HTR-8/SVneo (cell line): ENCODE measurements around the gene PNLIPRP1.

Source experiments
- DNase-seq: peaks from one replicate; pipeline ENCODE4 v3.0.0; 2011; ENCODE audit warnings: low spot score, mixed read lengths; ENCODE audit not compliant: insufficient read length
- FAIRE-seq: peaks from 2 replicates; lab custom pipeline; 2011; peaks lifted over from hg19 to GRCh38; lab: Jason Lieb, UNC

Gene PNLIPRP1

DNA sequence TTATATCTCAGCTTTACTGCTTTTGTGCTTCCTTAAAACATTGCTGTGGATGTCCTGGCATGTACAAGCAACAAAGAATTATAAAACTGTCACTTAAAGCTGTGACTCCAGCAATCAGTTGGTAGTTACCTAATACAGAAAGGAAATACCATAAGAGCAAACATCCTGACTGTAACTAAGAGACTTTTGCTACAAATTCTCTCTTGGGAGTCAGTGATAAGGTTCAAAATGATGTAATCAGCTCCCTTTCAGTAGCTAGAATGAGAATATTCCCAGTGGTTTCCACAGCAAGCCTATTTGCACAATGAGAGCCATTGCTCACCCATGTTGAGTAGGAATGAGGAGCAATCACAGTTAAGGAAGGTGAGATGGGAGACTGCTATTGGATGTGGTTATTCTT is 7.6 kb downstream of the PNLIPRP1 start:
- FAIRE-seq (no peak), DNase-seq (no peak)

DNA sequence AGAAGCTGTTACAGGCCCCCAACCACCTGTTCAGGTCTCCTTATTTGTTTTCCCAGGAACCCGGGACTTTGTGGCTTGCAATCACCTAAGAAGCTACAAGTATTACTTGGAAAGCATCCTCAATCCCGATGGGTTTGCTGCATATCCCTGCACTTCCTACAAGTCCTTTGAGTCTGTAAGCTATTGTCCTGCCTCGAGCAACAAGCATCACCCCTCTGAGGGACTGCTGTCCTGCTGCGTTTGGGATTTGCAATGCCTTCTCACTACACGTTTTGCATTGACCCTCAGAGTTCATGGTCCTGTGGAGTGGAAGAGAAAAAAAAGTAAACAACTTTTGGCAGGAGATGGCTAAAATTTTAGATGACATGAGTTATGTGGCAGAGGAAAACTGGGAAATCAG is 9.2 kb downstream of the PNLIPRP1 start:
- FAIRE-seq (no peak), DNase-seq (no peak)

DNA sequence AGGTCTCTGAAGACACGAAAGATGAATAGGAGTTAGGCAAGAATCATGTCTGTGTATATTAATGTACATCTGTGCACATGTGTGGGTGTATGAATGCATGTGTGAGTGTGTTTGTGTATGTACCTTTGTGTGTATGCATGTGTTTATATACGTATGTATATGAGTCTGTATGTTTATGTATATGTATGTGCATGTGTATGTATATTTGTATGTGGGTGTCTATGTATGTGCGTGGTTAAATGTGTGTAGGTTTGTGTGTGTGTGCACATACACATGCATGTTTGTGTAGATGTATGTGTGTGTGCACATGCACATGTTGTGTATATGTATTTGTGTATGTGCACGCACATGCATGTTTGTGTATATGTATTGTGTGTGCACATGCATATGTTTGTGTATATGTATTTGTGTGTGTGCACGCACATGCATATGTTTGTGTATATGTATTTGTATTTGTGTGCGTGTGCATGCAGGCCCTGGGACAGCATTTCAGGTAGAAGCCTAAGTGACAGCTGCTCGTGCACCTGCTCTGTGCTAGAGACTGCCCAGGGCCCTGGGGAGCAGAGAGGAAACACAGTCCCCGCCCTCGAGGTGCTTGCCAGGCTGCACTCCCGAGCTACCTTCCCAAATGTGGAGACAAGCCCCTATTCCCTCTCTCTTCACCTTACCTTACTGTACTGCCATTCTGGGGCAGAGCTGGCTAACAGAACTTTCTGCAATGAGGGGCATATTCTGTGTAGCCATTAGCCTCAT is 12.1 kb downstream of the PNLIPRP1 start:
- DNase-seq (no peak), FAIRE-seq (no peak)

DNA sequence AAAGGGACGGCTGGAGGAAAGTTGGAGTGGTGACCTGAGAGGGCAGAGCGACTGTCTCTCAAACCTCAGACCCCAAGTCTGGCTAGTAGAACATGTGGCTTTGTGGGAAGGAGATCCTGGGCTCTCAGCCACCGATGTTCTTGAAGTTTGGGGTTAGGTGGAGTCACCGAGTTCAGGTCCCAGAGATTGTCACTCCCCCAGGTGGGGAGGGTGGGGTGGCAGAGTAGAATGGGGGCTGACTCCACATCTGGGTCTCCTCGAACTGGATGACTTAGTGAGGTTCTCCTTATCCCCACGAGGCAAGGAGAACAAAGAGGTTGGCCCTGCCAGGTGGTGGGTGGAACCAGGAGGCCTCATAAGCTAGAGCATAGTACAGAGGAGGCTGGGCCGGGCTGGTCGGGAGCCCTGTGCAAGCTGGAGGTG is 15.3 kb downstream of the PNLIPRP1 start:
- DNase-seq, result no peak
- FAIRE-seq, result no peak

DNA sequence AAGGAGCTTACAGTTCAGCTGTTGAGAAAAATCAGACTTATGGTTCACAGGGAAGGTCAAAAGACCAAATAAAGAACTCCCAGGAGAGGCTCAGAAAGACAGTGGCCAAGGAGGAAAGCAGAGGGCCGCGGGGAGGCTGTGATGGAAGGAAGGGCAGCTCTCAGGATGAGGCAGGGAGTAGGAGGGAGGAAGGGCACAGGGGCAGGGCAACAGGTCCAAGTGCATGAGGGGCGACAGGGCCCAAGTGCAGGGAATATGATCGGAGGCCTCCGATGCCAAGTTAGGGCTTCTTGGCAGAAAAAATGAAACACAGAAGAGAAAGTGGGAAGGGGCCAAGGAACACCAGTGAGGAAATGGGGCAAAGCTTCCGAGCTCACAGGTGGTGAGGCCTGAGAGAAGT is 16.6 kb downstream of the PNLIPRP1 start:
- DNase-seq, result no peak
- no peak for FAIRE-seq

DNA sequence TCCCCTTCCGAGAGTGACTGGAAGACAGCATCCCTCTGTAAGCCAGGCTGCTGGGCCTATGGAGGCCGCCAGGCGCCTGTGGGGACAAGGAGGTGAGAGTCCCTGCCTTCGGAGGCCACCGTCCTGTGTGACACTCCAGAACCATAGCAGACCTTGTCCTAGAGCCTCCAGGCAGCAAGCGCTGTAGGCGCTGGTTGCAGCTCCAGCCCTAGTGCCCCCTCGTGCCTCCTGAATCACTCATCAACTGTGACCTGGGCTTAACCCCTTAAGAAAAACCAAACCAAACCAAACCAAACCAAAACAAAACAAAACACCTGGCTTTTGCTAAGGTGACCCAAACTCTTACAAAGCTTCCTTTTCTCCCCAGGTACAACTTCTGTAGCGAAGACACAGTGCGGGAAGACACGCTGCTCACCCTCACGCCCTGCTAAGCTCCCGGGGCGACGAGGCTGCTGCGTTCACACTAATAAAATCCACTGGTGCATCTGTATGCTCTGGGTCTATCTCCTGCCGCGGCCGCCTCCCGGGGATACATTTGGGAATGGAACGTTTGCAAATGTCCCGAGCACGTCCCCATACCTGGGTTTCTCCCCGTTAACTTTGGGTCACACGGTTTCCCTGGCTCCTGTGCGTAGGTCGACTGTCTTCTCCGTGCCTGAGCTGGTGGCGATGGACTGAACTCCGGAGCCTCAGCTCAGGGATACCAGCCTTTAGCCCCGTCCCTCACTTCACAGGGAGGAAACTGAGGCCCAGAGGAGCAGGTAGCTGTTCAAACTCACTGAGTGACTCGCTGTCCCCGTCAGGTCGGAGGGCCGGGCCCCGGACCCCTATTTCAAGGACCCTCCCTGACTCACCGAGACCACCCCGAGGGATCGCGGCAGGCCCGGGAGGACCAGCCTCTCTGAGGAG is 18.2 kb downstream of the PNLIPRP1 start:
- FAIRE-seq (no peak), DNase-seq (no peak)

DNA sequence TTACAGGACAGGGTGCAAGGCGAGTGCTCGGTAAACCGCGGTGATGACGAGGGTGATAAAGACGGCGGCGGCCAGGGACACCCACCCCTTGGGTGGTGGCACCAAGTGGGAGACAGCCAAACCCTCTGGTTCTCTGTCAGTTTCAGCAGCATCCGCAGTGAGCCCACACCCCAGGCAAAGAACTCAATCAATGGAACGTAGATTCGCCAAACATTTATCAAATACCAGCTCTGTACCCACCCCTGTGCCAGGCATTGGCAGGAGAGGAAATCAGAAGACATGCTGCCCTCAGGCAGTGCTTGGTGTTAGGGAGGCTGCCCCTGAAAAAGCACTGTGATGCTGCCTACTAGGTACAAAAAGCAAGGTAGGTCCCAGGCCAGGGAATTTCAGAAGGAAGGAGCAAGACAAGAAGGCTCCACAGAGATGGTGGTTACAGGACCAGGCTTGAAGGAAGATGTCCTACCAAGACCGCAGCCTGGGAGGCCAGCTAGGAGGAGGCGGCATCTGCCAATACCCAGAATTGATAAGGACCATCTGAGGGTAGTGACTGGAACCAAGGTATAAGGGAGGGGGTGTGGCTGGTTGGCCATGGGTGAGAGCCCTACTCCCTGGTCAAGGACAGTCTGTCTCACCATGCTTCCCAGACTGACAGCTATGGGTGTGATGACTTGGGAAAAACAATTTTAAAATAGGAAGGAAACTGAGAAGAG is 19.8 kb downstream of the PNLIPRP1 start:
- no peak for DNase-seq
- no peak for FAIRE-seq

DNA sequence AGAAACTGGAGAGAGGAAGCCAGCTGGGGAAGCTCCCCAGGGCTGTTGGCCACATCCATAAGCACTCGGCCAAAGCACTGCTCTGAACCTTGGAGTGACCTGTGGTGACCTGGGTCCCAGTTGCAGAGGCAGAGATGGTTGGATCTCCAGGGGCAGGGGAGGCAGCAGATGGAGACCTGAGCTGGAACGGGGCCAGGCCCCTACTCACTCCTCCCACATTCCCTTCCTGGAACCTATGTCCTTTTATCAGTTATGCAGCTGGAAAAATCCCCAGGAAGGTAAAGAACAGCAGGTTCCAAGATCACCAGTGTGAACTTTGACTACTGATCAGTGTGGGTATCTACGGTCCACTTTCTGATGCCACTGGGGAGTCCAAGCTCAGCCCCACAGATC is 20.4 kb downstream of the PNLIPRP1 start:
- DNase-seq (no peak), FAIRE-seq (no peak)

DNA sequence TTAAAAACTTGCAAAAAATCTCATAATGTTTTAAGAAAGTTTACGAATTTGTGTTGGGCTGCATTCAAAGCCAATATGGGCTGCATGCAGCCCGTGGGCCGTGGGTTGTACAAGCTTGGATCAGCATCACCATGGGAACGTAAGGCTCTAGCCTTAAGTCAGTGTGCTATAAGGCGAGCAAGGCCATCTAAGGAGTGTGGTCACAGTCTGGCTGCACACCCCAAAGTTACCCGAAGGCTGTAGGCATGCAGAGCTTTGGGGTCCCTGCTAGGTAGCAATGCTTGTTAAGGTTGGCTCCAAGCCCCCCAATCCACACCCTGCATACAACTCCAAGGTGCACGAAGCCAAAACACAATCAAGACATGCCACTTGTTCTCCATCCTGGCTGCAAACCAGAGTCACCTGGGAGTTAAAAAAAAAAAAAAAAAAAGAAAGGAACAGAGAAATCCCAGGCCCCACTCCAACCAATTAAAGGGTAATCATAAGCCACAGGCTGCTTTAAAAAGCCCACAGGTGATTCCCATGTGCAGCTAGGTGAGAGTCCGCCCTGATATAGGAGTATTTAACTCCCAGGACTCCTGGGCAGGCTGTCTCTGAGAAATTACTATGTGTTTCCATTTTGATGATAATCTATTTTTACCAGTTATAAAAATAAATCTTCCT is 21.5 kb downstream of the PNLIPRP1 start:
- FAIRE-seq (no peak), DNase-seq (no peak)

DNA sequence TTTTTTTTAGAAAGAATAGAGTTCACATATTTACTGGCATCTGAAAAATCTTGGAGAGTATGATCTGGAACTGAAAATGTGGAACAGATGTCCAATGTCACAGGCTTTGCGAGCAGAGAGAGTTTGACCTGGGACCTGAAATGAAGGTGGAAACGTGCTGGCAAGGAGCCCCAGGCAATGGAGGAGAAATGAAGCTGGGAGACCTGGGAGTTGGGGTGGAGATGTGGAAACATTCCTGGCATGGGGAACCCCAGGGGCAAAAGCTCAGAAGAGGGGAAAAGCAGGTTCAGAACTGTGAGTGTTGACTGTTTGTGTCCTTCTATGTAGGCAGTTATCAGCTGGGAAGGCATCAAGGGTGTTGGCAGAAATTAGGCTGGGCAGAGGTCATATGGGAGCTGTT is 22.7 kb downstream of the PNLIPRP1 start:
- no peak for DNase-seq
- no peak for FAIRE-seq

DNA sequence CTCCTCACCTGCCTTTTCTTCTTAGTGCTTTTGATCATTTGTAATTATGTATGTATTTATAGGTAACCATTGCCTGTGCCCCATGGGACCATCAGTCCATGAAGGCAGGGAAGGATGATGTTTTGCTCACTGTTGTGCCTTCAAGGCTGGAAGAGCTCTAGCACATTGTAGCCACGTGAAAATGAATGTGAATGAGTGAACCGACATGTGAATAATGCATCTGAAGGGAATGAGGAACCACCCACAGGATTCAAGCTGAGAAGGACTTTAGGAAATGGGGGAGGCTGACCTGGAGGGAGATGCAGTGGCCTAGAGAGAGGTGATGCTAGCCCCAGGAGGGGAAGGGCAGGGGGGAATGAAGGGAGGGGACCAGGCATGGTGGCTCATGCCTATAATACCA is 24.0 kb downstream of the PNLIPRP1 start:
- FAIRE-seq, result no peak
- DNase-seq, result no peak

DNA sequence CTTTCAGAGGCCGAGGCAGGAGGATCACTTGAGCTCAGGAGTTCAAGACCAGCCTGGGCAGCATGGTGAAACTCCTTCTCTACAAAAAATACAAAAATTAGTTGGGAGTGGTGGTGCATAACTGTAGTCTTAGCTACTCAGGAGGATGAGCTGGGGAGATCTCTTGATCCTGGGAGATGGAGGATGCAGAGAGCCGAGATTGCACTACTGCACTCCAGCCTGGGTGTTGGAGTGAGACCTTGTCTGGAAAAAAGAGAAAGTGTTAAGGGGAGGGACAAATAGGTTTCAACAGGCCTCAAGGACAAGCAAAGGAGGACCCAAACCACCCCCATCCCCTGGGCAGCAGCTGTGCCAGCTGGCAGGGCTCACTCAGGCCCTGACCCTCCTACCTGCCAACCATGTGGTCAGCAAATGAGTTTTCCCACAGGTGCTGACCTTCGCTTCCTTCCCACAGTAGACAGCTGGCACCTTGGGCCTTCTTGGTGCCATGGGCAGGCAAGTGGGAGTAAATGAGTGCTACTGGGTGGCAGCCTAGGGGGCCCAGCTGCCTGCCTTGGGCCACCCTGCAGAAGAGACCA is 24.5 kb downstream of the PNLIPRP1 start:
- no peak for DNase-seq

DNA sequence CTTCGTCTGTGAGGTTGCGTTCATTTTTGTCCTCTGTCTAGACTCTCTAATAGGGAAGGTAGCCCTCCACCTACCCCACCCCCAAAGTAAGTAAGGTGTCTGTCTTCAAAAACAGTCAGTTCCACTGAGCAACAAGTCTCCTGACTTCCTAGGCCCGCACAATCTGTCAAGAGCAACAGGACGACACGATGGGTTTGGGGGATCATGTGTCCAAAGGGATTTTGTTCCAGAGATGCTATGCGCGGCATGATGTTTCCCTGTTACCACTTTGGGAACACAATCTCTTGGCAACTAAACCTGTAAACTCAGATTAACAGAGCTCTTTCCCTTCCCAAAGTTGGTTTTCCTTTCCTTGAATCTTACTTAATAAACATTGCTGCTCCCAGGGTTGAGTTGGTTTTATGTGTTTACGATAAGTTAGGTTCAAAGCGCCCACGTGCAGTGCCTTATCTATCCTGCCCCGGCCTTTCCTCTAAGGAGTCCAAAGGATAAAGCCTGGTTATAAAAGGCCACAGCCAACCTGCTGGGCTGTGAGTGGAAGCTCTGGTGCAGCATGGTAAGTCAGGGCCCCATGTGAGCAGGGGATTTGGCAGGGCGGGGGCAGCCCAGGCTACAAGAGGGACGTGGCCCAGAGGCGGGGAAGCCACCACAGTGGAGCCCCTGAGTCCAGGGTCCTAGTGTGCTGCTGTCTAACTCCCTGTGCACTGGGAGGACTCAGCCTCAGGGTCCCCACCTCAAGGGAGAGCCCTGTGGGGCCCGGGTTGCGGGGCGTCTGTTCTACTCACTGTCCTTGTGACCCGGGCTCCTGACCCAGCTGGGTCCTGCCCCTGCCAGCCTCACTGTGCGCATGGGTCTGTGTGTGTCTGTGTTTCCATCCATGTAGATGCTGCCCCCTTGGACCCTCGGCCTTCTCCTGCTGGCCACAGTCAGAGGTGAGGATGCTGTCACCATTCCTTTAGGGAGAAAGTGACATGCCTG is 30.0 kb downstream of the PNLIPRP1 start, which contains the start of gene PNLIPRP2:
TSS of gene PNLIPRP2 (plus strand) at position 531 of the 978 bp plus-strand sequence.
- no peak for FAIRE-seq
- no peak for DNase-seq

More for the DNA sequence above, 24.5 kb downstream of the PNLIPRP1 start:
- no peak for FAIRE-seq

DNA sequence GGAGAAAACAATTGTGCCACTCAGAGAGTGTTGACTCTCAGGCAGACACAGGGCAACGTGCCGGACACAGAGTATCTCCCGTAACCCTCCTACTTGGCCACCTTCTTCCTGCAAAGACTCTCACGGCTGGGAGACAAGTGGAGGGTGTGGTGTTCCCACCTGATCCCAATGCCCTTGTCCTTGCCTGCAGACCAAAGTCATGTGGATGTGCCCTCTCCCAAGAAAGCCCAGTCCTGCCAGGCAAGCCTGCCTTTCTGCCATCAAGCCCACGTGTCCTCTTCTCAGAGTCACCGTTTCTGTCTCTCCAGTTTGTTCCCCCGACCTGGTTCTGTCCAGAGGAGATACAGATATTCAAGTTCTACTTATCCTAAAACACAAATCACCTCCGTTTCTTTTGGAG is 30.7 kb downstream of the PNLIPRP1 start:
- DNase-seq (no peak), FAIRE-seq (no peak)

DNA sequence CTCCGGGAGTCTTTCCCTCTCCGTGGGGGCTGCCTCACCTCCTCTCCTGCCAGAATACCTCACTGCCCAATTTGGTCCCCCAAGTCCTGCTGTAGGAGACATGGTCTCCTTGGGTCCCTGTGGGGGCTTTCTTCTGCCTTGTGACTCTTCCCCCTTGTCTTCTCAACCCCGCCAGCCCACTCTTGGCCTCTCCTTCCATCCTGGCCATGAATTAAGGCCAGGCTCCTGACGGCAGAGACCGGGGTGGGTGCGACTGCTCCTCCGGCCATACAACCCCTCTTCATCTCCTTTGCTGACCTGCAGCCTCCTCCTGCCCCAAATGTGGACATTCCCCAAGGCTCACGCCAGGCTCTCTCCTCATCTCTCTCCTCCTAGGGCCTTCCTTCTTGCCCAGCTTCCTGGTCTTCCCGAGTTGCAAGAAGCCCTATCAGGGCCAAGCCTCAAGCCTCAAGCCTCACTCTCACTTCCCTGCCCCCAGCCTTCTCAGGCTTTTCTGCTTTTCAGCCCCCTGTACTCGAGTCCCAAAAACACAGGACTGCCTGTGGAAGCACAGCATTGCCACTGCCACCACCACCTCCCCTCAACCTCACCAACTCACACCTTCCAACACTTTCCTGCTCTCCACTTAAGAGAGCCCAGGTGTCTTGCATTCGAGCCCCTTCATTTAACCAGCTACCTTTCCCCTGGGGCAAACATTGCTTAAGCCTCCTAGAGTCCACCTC is 31.3 kb downstream of the PNLIPRP1 start:
- FAIRE-seq (no peak), DNase-seq (no peak)

DNA sequence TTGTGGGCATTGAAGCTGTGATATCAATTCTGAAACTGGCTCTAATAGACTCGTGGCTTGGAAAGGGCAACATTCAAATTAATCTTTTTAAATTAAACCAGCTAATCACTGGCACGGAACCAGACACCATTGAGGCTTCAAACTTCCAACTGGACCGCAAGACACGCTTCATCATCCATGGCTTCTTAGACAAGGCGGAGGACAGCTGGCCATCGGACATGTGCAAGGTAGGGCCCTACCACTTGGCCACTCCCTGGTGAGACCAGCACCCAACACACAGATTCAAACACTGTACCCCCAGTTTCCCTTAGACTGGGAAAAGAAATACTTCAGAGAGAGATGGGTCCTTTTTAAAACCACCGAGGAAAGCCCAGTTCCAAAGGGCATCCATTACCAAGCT is 35.1 kb downstream of the PNLIPRP1 start:
- FAIRE-seq (no peak), DNase-seq (no peak)

DNA sequence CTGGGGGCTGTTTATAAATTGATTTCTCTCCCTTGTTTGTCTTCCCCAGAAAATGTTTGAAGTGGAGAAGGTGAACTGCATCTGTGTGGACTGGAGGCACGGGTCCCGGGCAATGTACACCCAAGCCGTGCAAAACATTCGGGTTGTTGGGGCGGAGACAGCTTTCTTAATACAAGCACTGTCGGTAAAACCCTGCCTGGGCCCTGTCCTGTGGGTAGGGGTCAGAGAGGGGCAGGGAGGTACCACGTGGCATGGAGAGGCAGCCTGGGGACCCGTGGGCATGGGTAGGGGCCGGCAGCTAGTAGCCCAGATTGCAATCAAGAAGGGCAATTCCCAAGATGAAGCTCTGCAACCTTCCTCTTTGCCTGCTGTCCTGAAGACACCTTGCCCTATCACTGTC is 36.1 kb downstream of the PNLIPRP1 start:
- DNase-seq, result no peak
- FAIRE-seq, result no peak

DNA sequence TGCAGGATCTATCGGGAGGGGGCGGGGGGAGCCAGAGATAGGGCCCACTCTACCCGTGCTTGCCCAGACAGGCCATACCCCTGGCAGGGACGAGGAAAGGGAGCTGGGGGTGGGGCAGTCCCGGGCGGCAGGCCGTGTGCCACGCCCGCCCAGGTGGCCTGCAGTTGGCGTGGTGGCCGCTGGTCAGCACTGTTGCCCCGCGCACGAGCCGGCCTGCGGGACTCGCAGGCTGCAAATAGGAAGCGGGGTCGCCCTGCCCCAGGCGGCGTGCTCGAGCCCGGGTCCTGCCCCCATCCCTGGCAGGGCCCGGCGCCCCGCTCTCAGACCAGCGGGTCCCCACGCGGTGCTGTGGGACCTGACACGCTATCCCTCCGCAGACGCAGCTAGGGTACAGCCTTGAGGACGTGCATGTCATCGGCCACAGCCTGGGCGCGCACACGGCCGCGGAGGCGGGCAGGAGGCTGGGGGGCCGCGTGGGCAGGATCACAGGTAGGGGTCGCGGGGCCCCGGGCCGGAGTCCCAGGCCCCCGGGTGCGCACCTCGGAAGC is 36.7 kb downstream of the PNLIPRP1 start:
- FAIRE-seq (no peak), DNase-seq (no peak)
